ENCODE measurements around the gene UNC5A.

Gene UNC5A

GRCh38 chr5:176881816-176882566 is 71.6 kb downstream of the UNC5A start:
- no peak for DNase-seq

- DNase-seq, result no peak
These were observed 72.2 kb downstream of the UNC5A start for GRCh38 chr5:176882567-176882903.

- DNase-seq, result no peak
These were observed 73.6 kb downstream of the UNC5A start for GRCh38 chr5:176883700-176884570.

GRCh38 chr5:176884571-176884890 is 74.2 kb downstream of the UNC5A start:
- DNase-seq, result no peak

GRCh38 chr5:176886336-176887251 is 76.2 kb downstream of the UNC5A start:
- DNase-seq, result no peak

- DNase-seq, result no peak
These were observed 77.0 kb downstream of the UNC5A start for GRCh38 chr5:176887252-176887849.

GRCh38 chr5:176888016-176888864 is 77.9 kb downstream of the UNC5A start:
- no peak for DNase-seq

- DNase-seq, result no peak
These were observed 78.5 kb downstream of the UNC5A start for GRCh38 chr5:176888865-176889165.

- DNase-seq, result no peak
These were observed 79.2 kb downstream of the UNC5A start for GRCh38 chr5:176889321-176890280.

- no peak for DNase-seq
These were observed 80.3 kb downstream of the UNC5A start for GRCh38 chr5:176890455-176891330.

- no peak for DNase-seq
These were observed 81.1 kb downstream of the UNC5A start for GRCh38 chr5:176891331-176891958.

- no peak for DNase-seq
These were observed 82.3 kb downstream of the UNC5A start for GRCh38 chr5:176892663-176893062.

- no peak for DNase-seq
These were observed 83.9 kb downstream of the UNC5A start for GRCh38 chr5:176894298-176894697.

- DNase-seq, result no peak
These were observed 85.5 kb downstream of the UNC5A start for GRCh38 chr5:176895831-176896230.

- no peak for DNase-seq
These were observed 86.9 kb downstream of the UNC5A start for GRCh38 chr5:176897263-176897662.

- no peak for DNase-seq
These were observed 89.0 kb downstream of the UNC5A start, which contains the start of gene HK3 for GRCh38 chr5:176899296-176899891. TSS of gene HK3 (minus strand) at chr5:176899346. CDS start at chr5:176896159, 3,187 bp downstream.

- DNase-seq, result no peak
These were observed 89.8 kb downstream of the UNC5A start for GRCh38 chr5:176899946-176900779.

GRCh38 chr5:176900780-176901204 is 90.4 kb downstream of the UNC5A start:
- DNase-seq, result no peak
